HUES48 (cell line): ENCODE data around the gene HAPLN3.
A peak's percentile ranks its signal among the peaks of the same experiment; 100 is the strongest.
"Not testable (repeated sequence)": the region's sequence is repeated elsewhere in the genome, so short reads cannot be mapped to it uniquely, and the experiment has no call there.

Experiments used
- H3K27ac ChIP-seq: one replicate; pipeline ENCODE4 v1.7.0; 2013; ENCODE audit warnings: low read depth, low read length, inconsistent platforms
- H3K27me3 ChIP-seq: 2 replicates; pipeline ENCODE4 v1.6.1; 2013; ENCODE audit warnings: mild to moderate bottlenecking, low read length; ENCODE audit not compliant: control insufficient read depth, insufficient read depth
- H3K36me3 ChIP-seq: 2 replicates; pipeline ENCODE4 v1.6.1; 2013; ENCODE audit warnings: low read length; ENCODE audit not compliant: control insufficient read depth, insufficient read depth
- H3K4me1 ChIP-seq: 2 replicates; pipeline ENCODE4 v1.6.1; 2013; ENCODE audit warnings: mild to moderate bottlenecking, low read length; ENCODE audit not compliant: control insufficient read depth, insufficient read depth
- H3K4me3 ChIP-seq: 2 replicates; pipeline ENCODE4 v1.5.1; 2013; ENCODE audit warnings: mild to moderate bottlenecking, low read depth, low read length
- H3K9ac ChIP-seq: 2 replicates; pipeline ENCODE4 v1.6.1; 2013; ENCODE audit warnings: mild to moderate bottlenecking, low read depth, low read length, moderate library complexity
- H3K9me3 ChIP-seq: 2 replicates; pipeline ENCODE4 v1.6.1; 2013; ENCODE audit warnings: low read length; ENCODE audit not compliant: control insufficient read depth, insufficient read depth

Gene HAPLN3, protein sequence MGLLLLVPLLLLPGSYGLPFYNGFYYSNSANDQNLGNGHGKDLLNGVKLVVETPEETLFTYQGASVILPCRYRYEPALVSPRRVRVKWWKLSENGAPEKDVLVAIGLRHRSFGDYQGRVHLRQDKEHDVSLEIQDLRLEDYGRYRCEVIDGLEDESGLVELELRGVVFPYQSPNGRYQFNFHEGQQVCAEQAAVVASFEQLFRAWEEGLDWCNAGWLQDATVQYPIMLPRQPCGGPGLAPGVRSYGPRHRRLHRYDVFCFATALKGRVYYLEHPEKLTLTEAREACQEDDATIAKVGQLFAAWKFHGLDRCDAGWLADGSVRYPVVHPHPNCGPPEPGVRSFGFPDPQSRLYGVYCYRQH

GRCh38 chr15:88894819-88895767 lies at the start of gene HAPLN3:
TSS of gene HAPLN3 (minus strand) at chr15:88895544. CDS start at chr15:88887298, 8,246 bp downstream.
- H3K4me1 ChIP-seq, result peaks cover 29% of the 10 kb centered on the region
- no peak within 1 kb of the TSS for H3K27ac ChIP-seq
- peak within 1 kb of the TSS; percentile 17; the same call in 1 of the 2 replicates for H3K9ac ChIP-seq
- peaks cover 15% of the 10 kb centered on the region for H3K27me3 ChIP-seq
- H3K36me3 ChIP-seq, result peaks cover 24% of the 10 kb centered on the region
- H3K9me3 ChIP-seq, result no peaks in the 10 kb centered on the region
- H3K4me3 ChIP-seq, result peak within 1 kb of the TSS; percentile 70

DNA sequence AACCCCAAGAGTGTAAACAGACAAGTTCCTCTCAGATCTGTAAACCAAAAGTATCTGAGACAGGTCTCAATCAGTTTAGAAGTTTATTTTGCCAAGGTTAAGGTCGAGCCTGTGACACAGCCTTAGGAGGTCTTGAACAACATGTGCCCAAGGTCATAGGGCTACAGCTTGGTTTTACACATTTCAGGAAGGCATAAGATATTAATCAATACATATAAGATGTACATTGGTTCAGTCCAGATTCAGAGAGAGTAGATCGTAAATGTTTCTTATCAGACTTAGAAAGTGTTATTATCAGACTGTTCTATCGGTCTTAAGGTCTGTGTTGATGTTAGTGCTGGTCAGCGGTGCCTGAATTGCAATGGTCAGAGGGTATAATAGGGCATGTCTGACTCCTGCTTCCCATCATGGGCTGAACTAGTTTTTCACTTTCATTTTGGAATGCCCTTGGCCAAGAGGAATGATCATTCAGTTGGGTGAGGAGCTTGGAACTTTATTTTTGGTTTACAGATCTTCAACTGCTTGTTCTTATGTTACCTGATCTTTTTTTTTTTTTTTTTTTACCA lies 44.8 kb upstream of the HAPLN3 start:
- Histone ChIP-seq H3K27ac (no peak overlapping the region), H3K36me3 (no peaks in the 10 kb centered on the region), H3K4me3 (no peak overlapping the region), H3K9me3 (peaks cover 3% of the 10 kb centered on the region; the same call in 1 of the 2 replicates), H3K4me1 (peaks cover 16% of the 10 kb centered on the region), H3K9ac (no peak overlapping the region), H3K27me3 (no peaks in the 10 kb centered on the region)

DNA sequence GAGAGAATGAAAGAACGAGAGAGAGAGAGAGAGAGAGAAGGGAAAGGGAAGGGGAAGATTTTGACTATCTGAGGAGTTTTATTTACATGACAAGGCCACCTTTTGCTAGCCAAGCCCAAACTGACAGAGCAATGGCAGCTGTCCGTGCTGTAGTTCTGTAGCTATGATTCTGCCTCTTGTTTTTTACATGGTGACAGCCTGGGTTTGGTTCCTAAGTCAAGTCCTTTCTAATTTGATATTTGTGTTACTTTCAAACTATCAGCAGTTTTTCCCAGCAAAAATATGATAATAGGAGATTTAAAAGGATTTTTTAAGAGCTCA lies 44.1 kb upstream of the HAPLN3 start:
- no peak overlapping the region for H3K4me3 ChIP-seq
- no peaks in the 10 kb centered on the region for H3K27me3 ChIP-seq
- no peak overlapping the region for H3K9ac ChIP-seq
- H3K36me3 ChIP-seq, result no peaks in the 10 kb centered on the region
- H3K4me1 ChIP-seq, result peaks cover 16% of the 10 kb centered on the region
- no peak overlapping the region for H3K27ac ChIP-seq
- peaks cover 4% of the 10 kb centered on the region; the same call in 1 of the 2 replicates for H3K9me3 ChIP-seq

DNA sequence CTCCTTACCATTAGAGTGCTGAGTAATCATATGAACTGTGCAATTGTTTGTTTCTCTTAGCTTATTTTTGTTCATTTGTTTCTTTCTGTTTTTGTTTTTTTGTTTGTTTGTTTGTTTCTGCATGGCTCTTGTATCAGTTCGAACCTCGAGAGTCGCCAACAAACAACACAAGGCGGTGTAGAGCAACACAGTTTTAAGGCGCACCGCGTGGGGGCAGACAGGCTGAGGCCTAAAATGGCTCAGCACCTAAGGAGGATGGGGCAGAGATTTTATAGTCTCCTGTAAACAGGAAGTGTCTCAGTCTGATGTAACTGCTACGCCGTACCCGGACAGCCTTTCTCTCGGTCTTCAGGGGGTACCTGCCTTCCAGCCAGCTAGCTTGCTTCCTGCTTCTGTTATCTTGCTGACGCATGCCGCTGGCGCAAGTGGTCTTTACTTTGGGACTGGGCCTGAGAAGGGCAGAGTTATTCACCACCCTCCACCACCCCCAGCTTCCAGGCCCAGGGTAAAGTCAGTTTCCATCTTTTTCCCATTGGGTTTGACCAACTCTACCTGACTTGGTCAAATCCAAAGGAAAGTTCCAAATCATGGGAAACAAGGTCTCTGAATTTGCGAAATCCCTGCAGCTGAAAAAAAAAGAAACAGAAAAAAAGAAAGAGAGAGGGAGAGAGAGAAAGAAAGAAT lies 43.6 kb upstream of the HAPLN3 start:
- H3K9me3 ChIP-seq, result peaks cover 7% of the 10 kb centered on the region
- peaks cover 16% of the 10 kb centered on the region for H3K4me1 ChIP-seq
- no peak overlapping the region for H3K9ac ChIP-seq
- no peak overlapping the region for H3K4me3 ChIP-seq
- H3K27ac ChIP-seq, result peak overlapping the region; percentile 69
- no peaks in the 10 kb centered on the region for H3K36me3 ChIP-seq
- H3K27me3 ChIP-seq, result no peaks in the 10 kb centered on the region

DNA sequence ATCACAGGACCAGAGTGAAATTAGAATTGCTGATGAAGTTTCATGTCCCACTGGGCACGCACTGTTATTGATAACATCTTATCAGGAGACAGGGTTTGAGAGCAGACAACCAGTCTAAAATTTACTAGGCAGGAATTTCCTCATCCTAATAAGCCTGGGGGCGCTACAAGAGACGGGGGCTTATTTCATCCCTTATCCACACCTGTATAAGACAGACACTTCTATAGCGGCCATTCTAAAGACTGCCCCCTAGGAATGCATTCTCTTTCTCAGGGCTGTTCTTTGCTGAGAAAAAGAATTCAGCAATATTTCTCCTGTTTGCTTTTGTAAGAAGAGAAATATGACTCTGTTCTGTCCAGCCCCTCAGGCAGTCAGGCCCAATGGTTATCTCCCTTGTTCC lies 39.1 kb upstream of the HAPLN3 start:
- H3K27ac ChIP-seq, H3K9ac ChIP-seq, H3K27me3 ChIP-seq, H3K4me3 ChIP-seq, H3K36me3 ChIP-seq: not testable (repeated sequence)
- Histone ChIP-seq H3K9me3 (peaks cover 15% of the 10 kb centered on the region), H3K4me1 (peaks cover 12% of the 10 kb centered on the region)

- Histone ChIP-seq H3K27me3 (no peaks in the 10 kb centered on the region), H3K9ac (no peak overlapping the region), H3K36me3 (no peaks in the 10 kb centered on the region), H3K27ac (no peak overlapping the region), H3K4me1 (0 out of 2 replicates have a peak, but pooled peaks cover 6% of the 10 kb centered on the region), H3K9me3 (peaks cover 27% of the 10 kb centered on the region), H3K4me3 (no peak overlapping the region)
Observed at GRCh38 chr15:88932875-88933330, 37.6 kb upstream of the HAPLN3 start.

DNA sequence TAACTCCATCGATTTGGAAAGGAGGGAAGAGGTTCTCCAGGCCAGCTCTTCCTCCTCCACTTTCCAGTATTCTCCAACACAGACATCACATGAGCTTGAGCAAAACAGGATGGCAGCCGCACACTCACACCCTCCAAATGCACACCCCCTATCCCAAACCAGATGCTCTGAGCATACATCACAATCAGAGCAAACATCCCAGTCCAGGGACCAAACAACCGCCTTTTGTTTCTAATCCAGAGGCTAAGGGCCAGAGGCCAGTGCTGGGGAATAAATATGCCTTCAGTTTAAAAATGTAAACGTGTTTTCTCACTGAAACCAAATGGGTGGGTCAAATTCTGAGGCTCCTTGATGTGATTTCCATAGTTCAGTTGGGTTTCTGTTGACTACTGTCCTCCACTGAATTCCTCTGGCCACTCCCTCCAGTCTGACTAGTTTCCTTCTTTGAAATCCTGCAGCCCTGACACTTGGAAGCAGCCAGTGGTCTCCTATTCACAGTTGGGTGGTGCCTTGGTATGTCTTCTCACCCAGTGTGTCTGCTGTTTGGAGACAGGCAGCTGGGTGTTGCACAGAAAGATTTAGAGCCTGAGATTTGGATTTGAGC lies 37.0 kb upstream of the HAPLN3 start:
- Histone ChIP-seq H3K36me3 (no peaks in the 10 kb centered on the region), H3K27me3 (no peaks in the 10 kb centered on the region), H3K9me3 (peaks cover 30% of the 10 kb centered on the region)

DNA sequence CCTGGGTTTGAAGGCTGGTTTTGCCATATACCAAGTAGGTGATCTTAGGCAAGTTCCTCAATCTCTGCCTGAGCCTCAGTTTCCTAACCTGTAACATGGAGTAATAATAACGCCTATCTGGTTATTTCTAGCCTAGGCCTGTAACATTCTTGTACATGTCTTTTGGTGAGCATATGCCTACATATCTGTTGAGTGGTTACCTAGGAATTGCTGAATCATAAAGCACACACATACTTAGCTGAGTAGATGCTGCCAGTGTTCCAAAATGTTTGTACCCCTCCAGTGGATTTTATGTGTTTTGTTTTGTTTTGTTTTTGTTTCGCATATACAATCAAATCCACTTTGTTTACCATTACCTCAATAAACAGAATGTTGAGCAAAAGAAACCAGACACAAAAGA lies 35.2 kb upstream of the HAPLN3 start:
- H3K4me1 ChIP-seq, result no peaks in the 10 kb centered on the region
- no peaks in the 10 kb centered on the region for H3K36me3 ChIP-seq
- H3K9ac ChIP-seq, result no peak overlapping the region
- no peak overlapping the region for H3K4me3 ChIP-seq
- H3K9me3 ChIP-seq, result peaks cover 34% of the 10 kb centered on the region
- H3K27me3 ChIP-seq, result no peaks in the 10 kb centered on the region
- no peak overlapping the region for H3K27ac ChIP-seq

More for the DNA sequence above, 37.0 kb upstream of the HAPLN3 start:
- 0 out of 2 replicates have a peak, but pooled peaks cover 6% of the 10 kb centered on the region for H3K4me1 ChIP-seq
- no peak overlapping the region for H3K27ac ChIP-seq
- no peak overlapping the region for H3K9ac ChIP-seq
- no peak overlapping the region for H3K4me3 ChIP-seq

- H3K4me3 ChIP-seq, H3K9ac ChIP-seq, H3K27ac ChIP-seq, H3K36me3 ChIP-seq, H3K27me3 ChIP-seq, H3K4me1 ChIP-seq: not testable (repeated sequence)
- H3K9me3 ChIP-seq, result peaks cover 30% of the 10 kb centered on the region
Observed at GRCh38 chr15:88929358-88930098, 34.2 kb upstream of the HAPLN3 start.

- H3K36me3 ChIP-seq, H3K27ac ChIP-seq, H3K4me3 ChIP-seq, H3K27me3 ChIP-seq, H3K9ac ChIP-seq, H3K4me1 ChIP-seq: not testable (repeated sequence)
- H3K9me3 ChIP-seq, result peaks cover 24% of the 10 kb centered on the region
Observed at GRCh38 chr15:88928192-88928591, 32.8 kb upstream of the HAPLN3 start.
